Stimulated activated CD4-positive, alpha-beta T cell treated with anti-CD3 and anti-CD28 coated beads, Interleukin-1b, Interleukin-23, amount 100 ng/mL, for 24 hours (primary cell): ENCODE measurements around the gene COPS7B.

Experiments
- DNase-seq, 4 experiments: peaks; one replicate each; pipeline ENCODE4 v3.0.0-alpha.2; 2020; ENCODE audit warnings: low read depth in 4 of 4, low spot score in 1 of 4

COPS7B gene

DNA sequence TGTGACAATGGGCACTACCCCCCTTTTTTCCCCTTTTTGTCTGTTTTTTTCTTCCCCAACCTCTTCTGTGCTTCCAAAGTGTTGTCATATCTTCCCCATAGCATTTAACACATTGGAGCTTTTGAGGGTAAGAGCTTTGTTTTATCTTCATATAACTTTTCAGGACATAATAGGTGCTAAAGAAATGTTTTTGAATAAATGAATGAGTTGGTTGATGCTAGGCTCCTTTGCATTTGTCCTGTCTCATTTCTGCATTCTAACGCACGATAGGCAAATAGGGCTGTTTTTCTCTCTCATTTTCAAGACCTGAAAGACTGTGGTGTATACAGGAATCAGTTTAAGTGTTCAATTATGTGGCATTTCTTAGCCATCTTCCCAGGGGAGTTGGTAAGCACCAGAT, 832 bp upstream of the COPS7B start:
- no peak for DNase-seq

DNA sequence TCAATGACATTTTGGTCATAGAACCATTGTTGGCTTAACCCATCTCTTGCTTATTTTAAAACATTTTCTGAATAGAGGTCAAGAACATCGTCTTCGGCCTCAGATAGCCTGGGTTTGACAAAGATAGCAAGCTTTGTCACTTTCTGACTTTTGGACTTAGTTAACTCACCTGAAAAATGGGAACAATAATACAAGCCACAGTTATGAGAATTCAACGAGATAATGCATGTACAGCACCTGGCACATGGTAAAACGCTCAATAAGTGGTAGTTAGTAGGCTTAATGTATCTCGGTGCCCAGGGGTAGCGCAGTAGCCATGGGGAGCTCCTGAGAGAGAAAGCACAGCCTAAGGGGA, 446 bp upstream of the COPS7B start:
- DNase-seq = no peak

DNA sequence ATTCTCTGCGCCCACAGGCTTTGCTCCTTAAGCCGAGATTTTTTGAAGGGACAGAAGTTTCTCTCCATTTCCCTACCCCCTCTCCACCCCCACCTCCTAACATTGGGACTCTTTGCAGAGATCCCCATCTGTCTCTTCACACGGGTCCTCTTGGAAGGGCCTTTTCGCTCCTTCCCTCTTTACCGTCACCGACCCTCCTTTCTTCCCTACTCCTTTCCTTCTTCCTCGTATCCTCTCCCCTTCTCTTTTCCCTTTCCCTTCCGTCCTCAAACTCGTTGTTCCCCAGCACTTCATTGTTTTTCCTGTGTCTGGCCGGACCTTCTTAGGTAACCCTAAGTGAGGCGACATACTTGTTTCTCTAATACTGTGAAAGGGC, 660 bp downstream of the COPS7B start:
- no peak for DNase-seq

DNA sequence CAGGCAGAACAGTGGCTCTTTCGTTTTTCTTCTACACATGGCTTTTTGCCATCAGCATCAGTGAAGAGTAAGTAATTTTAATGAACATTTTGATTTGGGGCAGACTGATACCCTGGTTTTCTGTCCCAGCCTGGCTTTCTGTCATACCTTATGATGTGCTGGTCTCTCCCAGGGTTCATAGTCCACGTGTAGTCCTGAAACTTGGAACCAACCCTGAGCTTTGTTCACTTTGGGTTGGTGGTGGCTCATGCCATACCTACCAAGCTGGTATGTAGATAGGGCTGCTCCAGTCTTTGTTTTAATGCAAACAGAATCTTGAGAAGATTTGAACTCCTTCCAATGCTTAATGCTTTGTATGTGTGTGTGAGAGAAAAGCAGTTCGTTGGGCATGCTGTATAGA, 4.9 kb downstream of the COPS7B start:
- DNase-seq = no peak

DNA sequence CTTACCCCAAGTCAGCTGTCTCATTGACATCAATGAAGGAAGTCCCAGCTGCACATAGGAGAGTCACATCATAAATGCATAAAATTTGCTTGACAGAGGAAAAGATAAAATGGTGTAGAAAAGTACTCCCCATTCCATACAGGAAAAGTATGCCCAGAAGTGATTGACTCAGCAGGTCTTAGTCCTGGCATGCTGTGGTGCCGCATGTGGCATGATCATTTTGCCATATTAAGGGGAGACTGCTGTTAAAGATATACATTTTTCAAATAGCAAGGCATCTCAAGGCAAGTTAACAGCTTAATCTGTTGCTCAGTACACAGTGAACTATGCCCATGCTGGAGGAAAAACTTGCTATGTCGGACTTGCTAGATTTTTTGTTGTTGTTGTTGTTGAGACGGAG, 8.1 kb downstream of the COPS7B start:
- no peak for DNase-seq

DNA sequence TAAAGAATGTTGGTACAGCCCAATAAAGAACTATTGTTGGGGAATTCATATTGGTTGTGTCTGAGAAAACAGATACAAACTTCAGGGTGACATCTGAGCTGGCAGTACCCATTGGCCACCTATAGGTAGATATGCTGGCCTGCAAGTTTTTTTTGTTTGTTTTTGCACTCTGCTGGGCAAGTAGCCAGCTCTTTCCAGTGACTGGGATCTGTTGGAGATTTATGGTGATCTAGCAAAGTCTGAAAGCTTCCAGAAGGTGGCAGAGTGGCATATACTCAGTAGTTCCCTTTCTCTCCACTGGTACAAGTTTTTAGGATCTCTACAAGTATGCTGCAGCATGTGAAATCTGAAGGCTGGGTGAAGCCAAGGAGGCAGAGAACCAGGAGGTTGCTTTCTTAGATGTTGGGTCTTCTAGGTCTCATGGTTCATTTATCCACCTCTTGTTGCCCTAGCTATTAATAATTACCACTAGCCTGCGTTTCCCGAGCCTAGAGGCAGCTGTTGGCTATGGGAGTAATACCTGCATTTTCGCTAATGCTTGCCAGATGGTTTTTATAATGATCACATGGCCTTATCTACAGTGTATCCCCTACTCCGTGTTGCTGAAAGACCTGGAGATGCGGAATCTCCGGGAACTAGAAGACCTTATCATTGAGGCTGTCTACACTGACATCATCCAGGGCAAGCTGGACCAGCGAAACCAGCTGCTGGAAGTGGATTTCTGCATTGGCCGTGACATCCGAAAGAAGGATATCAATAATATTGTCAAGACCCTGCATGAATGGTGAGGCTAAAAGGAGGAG, 9.5 kb downstream of the COPS7B start:
- no peak for DNase-seq

DNA sequence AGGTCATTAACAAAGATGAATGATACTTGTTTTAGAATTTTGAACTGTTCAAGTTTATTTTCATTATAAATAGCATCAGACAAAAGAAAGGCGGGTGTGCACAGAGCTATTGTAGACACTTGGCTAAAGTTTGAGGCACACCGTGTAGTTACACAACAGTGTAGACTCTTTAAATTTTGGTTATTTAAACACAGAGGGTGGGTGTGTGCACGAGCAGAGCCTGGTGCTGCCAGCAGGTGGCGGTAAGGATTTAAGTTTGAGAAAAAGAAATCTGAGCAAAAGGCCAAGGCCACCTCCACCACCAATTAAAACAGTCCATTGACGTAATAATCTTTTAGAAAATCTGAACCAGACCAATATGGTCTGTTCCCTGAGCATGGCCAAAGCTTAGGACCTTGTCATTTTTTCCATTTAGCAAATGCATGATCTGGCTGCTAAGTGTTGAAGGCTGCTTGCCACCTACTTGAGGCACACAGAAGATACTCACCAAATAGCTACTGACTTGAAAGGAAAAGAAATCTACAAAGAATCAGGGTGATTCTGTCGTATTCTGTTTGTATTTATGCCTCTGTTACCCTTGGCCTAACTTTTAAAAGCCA, 14.3 kb downstream of the COPS7B start:
- no peak for DNase-seq

DNA sequence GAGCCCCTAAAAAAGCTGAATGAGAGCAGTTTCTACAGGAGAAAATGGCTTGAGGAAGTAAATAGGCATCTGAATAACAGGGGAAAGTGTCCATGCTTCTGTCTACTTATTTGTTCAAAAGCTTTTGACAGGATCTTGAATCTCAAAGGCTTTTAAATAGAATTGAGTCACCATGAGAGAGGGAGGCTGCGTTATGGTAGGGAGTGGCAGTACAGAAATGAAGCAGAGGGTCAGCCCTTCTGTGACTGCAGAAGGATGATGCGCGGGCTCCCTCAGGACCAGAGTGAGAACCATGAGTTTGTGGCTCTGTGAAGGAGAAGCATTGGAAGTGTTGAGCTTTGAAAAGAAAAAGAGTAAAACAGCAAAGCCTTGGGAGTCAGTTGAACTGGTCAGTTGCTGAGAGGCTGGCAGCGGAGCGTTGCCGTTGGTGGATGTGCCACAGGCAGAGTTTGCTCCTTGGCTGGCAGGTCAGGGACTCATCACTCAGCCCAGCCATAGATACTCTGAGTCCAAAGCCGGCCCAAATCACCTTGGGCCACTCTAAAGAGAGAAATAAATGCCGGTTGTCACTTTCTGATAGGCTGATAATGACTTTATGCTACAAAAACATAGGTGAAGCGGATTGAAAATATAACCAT, 17.4 kb downstream of the COPS7B start:
- DNase-seq = no peak

DNA sequence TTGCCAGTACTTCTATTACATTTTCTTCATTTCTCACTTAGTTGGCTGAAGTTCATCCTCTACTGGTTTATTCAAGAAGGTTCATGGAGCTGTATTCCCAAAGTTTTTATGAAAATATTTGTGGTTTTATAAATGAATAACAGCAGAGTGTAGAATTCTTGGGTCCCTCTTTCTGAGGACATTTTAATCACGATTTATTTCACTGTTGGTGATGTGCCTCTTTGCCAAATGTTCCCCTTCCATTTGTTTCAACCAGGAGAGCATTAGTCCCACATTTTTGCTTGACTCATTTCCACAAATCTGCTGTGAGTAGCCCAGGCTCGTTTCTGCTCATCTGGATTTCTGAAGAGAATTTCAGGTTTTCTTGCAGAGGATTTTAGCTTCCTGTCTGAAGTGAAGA, 20.8 kb downstream of the COPS7B start:
- DNase-seq = no peak

DNA sequence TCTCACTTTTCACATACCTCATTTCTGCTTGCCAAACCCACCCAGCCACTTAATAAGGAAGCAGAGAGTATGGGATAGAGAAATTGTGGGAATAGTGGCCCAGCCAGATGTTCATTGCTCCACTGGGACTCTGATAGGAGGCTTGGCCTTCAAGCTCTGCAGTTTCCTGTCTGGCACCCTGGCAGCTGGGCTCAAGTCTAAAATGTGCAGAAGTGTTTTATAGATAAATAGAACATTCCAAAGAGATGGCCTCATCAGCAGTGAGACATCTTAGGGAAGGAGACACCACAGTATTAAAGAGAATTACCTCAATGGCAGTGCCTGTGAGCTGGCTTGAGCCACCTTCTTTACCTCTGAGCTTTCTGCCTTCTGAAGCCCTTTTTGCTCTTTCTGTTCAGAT, 24.7 kb downstream of the COPS7B start:
- no peak for DNase-seq

DNA sequence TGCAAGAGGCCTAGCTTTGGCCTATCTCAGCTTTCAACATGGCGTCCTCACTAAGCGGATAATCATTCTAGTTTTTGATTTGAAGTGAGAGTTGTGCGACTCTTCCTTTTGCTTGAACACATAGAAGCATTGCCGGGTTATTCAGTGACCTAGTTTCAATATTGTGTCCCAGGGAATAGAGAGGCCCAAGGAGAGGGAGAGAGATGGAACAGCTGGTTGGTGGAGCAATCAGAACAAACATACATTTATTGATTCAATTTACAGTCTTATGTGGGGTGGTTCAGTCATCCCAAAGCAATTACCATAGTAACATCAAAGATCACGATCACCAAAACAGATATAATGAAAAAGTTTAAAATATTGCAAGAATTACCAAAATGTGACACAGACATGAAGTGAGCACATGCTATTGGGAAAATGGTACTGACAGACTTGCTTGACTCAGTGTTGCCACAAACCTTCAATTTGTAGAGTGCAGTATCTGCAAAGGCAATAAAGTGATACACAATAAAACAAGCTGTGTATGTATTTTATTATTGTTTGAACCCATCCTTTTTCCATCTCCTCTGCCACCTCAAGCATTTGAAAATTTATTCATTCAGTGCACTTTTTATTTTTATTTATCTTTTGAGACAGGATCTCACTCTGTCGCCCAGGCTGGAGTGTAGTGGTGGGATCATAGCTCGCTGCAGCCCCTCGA, 30.2 kb downstream of the COPS7B start:
- DNase-seq = no peak

DNA sequence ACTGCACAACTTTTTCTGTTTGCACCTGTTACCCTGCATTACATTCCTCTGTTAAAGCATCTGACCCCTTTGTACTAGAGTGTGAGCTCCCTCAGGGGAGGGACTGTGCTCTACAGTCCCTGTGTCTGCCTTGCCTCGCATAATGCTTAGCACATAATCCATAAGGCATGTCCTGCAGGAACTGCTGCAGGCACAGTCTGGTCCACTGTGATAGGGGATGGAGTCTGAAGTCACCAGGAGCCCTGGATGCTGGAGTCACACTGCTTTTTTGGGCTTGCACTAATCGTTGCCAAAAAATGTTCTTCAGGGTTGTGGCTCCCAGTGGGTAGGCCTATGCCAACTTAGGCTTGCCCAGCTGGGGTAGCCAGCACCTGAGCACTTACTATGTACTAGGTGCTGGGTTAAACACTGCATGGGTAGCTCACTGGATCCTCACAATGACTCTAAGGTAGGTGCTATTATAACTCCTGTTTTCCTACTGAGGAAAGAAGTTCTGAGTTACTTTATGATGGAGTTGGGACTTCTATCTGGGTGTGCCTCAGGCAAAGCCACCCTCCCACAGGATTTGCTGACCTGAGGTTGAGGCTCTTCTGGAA, 33.3 kb downstream of the COPS7B start:
- DNase-seq = no peak

DNA sequence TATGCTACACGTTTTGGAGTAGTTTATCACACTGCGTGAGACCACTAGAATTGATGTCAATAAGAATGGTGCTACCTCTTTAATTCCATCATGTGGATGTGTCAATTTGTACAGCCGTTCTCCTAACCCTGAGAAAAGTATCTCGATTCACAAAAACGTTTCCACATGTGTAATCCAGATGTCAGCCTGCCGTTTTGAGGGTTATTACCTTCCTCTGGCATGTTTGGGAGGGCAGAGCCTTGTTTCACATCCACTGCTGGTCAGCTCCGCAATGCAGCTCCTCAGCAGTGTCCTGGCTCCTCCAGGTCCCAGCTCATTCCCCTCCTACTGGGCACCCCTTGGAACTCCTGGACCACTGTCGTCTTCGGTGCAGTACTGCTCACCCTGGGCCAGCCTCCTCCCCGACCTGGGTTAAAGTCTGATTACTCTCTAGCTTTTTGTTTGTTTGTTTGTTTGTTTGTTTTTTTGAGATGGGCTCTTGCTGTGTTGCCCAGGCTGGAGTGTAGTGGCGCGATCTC, 34.6 kb downstream of the COPS7B start:
- no peak for DNase-seq

DNA sequence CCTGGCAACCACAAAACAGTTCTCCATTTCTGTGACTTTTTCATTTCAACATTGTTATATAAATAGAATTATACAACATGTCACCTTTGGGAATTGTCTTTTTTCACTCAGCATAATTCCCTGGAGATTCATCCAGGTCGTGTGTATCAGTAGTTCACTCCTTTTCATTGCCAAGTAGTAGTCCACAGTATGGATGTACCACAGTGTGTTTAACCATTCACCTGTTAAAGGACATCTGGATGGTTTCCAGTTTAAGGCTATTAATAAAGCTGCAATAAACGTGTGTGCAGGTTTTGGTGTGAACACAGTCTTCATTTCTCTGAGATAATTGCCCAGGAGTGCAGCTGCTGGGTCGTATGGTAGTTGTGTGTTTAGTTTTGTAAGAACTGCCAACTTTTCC, 35.7 kb downstream of the COPS7B start:
- DNase-seq = no peak

DNA sequence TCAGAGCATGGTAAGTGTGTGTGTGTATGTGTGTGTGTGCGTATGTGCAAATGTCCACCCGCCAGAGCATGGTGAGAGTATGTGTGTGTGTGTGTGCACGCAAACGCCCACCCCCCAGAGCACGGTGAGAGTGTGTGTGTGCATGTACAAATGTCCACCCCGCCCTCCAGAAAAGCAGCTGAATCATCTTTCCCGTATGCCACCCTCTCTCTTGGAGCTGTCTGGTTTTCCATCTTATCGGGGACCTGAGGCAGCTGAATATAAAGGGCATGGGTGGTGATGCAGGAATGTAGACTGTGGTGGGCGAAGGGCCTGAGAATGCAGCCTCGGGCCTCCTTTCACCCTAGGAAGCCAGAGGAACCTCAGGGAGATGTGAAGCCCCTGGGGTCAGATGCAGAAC, 66.9 kb downstream of the COPS7B start:
- no peak for DNase-seq

DNA sequence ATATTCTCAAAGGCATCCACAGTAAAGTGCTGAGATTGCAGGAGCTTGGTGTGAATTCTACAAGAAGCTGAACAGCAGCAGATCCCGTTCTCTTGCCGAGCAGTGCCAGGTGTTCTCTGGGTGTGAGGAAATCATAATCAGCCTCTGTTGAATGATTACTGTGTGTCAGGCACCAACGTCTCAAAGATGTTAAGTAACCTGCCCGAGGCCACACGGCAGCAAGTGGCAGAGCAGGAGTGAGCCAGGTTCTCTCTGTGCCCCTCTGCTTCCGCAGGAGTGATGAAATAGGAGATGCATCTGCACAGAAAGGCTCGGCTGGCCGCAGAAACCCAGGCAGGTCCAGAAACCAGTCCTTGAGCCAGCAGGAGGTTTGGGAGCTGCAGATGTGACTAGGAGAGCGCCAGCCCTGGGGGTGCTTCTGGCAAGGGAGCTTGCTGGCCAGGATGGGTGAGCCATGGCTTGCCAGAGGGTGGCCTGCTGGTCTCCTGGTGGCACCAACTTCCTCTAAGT, 68.4 kb downstream of the COPS7B start:
- DNase-seq = no peak

DNA sequence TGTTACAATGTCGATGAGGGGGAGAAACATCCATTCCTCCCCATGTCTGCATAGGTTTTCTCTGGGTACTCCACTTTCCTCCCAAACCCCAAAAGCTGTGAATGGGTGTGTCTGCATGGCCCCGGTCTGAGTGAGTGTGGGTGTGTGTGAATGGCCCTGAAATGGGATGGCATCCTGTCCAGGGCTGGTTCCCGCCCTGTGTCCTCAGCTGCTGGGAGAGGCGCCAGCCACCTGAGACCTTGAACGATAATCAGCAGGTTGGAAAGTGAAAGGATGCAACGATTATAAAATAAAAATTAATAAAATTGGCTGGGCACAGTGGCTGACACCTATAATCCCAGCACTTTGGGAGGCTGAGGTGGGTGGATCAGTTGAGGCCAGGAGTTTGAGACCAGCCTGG, 70.7 kb downstream of the COPS7B start:
- no peak for DNase-seq
